Measurements from ENCODE around the gene BPIFB3.

The BPIFB3 gene

DNA sequence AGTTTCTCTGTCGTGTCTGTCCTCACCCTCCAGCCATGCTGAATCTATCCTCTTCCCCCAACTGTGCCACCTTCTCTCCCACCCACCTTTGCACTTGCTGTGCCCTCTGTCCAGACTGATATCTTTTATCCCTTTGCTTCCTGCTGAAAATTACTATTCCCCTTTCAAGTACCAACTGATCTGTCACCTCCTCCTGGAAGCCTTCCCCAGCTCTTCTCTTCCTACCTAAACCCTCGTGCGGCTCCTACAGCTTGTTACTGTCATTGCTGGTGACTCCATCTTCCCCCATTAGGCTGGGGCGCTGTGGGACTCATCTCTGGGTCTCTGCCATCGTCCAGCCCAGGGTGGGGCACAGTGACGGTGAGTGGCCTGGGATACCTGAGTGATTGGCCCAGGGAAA is 21.1 kb upstream of the BPIFB3 start:
- no peaks in the 10 kb centered on the region for H3K4me1 ChIP-seq (ENCODE audit: control insufficient read depth, low read length)
- H3K27ac ChIP-seq (ENCODE audit: low read depth, low read length) = no peak overlapping the region
- no peaks in the 10 kb centered on the region for H3K27me3 ChIP-seq (ENCODE audit: control insufficient read depth, low read length)
- TF ChIP-seq EZH2phosphoT487 (IDR thresholded peaks at IDR 0.05; ENCODE audit: borderline replicate concordance, low read length) = no peak
- TF ChIP-seq, protein P1, sequence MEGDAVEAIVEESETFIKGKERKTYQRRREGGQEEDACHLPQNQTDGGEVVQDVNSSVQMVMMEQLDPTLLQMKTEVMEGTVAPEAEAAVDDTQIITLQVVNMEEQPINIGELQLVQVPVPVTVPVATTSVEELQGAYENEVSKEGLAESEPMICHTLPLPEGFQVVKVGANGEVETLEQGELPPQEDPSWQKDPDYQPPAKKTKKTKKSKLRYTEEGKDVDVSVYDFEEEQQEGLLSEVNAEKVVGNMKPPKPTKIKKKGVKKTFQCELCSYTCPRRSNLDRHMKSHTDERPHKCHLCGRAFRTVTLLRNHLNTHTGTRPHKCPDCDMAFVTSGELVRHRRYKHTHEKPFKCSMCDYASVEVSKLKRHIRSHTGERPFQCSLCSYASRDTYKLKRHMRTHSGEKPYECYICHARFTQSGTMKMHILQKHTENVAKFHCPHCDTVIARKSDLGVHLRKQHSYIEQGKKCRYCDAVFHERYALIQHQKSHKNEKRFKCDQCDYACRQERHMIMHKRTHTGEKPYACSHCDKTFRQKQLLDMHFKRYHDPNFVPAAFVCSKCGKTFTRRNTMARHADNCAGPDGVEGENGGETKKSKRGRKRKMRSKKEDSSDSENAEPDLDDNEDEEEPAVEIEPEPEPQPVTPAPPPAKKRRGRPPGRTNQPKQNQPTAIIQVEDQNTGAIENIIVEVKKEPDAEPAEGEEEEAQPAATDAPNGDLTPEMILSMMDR (IDR thresholded peaks at IDR 0.05; ENCODE audit: low read depth, low read length, poor library complexity, severe bottlenecking) = no peak
- H3K36me3 ChIP-seq (ENCODE audit: control insufficient read depth, low read length) = no peaks in the 10 kb centered on the region
- H3K9me2 ChIP-seq (replicated peaks; ENCODE audit: control insufficient read depth, low read length) = no peaks in the 10 kb centered on the region
- H3F3A ChIP-seq (ENCODE audit: control insufficient read depth, insufficient read depth) = no peaks in the 10 kb centered on the region
- no peak overlapping the region for H3K4me3 ChIP-seq (ENCODE audit: low read length)
- no peaks in the 10 kb centered on the region for H4K20me1 ChIP-seq (ENCODE audit: control insufficient read depth, insufficient read depth, low read depth, low read length)
- no peaks in the 10 kb centered on the region for H3K79me2 ChIP-seq (ENCODE audit: control insufficient read depth, low read length)
- no peak overlapping the region for H3K4me2 ChIP-seq (ENCODE audit: low read length)
- H3K9me3 ChIP-seq (ENCODE audit: control insufficient read depth, insufficient read depth, low read length) = no peaks in the 10 kb centered on the region

DNA sequence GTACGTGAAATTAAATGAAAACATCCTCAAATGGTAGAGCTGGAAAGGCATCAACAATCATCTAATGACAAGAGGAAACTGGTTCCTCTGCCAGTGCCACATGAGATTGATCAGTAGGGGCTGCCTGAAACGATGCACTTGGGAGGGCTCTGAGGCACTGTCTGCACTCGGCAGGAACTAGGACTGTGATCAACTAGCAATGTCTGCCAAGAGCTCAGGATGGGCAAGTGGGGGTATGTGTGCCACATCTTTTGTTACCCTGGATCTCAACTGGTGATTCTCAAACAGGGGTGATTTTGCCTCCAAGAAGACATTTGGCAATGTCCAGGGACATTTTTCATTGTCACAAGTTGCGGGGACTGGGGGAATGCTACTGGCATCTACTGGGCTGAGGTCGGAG is 20.3 kb upstream of the BPIFB3 start:
- TF ChIP-seq EZH2phosphoT487 (IDR thresholded peaks at IDR 0.05; ENCODE audit: borderline replicate concordance, low read length) = no peak
- TF ChIP-seq, protein P1 (IDR thresholded peaks at IDR 0.05; ENCODE audit: low read depth, low read length, poor library complexity, severe bottlenecking) = no peak
- Histone ChIP-seq H3K27me3 (ENCODE audit: control insufficient read depth, low read length) (no peaks in the 10 kb centered on the region), H3K36me3 (ENCODE audit: control insufficient read depth, low read length) (no peaks in the 10 kb centered on the region), H4K20me1 (ENCODE audit: control insufficient read depth, insufficient read depth, low read depth, low read length) (no peaks in the 10 kb centered on the region), H3K4me2 (ENCODE audit: low read length) (no peak overlapping the region), H3K9me2 (replicated peaks; ENCODE audit: control insufficient read depth, low read length) (no peaks in the 10 kb centered on the region), H3K9me3 (ENCODE audit: control insufficient read depth, insufficient read depth, low read length) (no peaks in the 10 kb centered on the region), H3F3A (ENCODE audit: control insufficient read depth, insufficient read depth) (no peaks in the 10 kb centered on the region), H3K4me1 (ENCODE audit: control insufficient read depth, low read length) (no peaks in the 10 kb centered on the region), H3K4me3 (ENCODE audit: low read length) (no peak overlapping the region), H3K27ac (ENCODE audit: low read depth, low read length) (no peak overlapping the region), H3K79me2 (ENCODE audit: control insufficient read depth, low read length) (no peaks in the 10 kb centered on the region)

DNA sequence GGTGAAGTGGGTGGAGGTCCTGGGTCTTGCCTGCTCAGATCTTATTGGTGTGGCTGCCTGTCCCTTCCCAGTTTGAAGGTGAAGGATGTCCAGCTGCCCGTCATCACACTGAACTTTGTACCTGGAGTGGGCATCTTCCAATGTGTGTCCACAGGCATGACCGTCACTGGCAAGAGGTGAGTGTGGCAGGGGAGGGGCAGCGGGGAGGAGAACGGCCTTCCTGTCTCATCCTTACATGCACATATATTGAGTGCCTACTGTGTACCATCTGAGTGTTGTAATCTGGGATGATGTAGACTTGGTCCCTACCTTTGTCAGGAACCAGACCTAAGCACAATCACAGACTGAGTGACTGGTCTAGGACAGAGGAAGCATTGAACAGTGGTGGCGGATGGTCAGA is 19.6 kb upstream of the BPIFB3 start:
- no peaks in the 10 kb centered on the region for H3K27me3 ChIP-seq (ENCODE audit: control insufficient read depth, low read length)
- no peaks in the 10 kb centered on the region for H3K79me2 ChIP-seq (ENCODE audit: control insufficient read depth, low read length)
- no peak overlapping the region for H3K4me3 ChIP-seq (ENCODE audit: low read length)
- no peaks in the 10 kb centered on the region for H4K20me1 ChIP-seq (ENCODE audit: control insufficient read depth, insufficient read depth, low read depth, low read length)
- no peaks in the 10 kb centered on the region for H3K36me3 ChIP-seq (ENCODE audit: control insufficient read depth, low read length)
- no peak overlapping the region for H3K4me2 ChIP-seq (ENCODE audit: low read length)
- no peaks in the 10 kb centered on the region for H3K9me3 ChIP-seq (ENCODE audit: control insufficient read depth, insufficient read depth, low read length)
- H3K9me2 ChIP-seq (replicated peaks; ENCODE audit: control insufficient read depth, low read length) = no peaks in the 10 kb centered on the region
- no peak overlapping the region for H3K27ac ChIP-seq (ENCODE audit: low read depth, low read length)
- H3K4me1 ChIP-seq (ENCODE audit: control insufficient read depth, low read length) = no peaks in the 10 kb centered on the region
- H3F3A ChIP-seq (ENCODE audit: control insufficient read depth, insufficient read depth) = no peaks in the 10 kb centered on the region
- no peak for TF ChIP-seq EZH2phosphoT487 (IDR thresholded peaks at IDR 0.05; ENCODE audit: borderline replicate concordance, low read length)
- TF ChIP-seq, protein P1 (IDR thresholded peaks at IDR 0.05; ENCODE audit: low read depth, low read length, poor library complexity, severe bottlenecking) = no peak
